ENCODE results near the gene SUPT16H.

The SUPT16H gene
- total RNA-seq, result 74.5 to 119 (median 95.1) reads per million in 3 donors

DNA sequence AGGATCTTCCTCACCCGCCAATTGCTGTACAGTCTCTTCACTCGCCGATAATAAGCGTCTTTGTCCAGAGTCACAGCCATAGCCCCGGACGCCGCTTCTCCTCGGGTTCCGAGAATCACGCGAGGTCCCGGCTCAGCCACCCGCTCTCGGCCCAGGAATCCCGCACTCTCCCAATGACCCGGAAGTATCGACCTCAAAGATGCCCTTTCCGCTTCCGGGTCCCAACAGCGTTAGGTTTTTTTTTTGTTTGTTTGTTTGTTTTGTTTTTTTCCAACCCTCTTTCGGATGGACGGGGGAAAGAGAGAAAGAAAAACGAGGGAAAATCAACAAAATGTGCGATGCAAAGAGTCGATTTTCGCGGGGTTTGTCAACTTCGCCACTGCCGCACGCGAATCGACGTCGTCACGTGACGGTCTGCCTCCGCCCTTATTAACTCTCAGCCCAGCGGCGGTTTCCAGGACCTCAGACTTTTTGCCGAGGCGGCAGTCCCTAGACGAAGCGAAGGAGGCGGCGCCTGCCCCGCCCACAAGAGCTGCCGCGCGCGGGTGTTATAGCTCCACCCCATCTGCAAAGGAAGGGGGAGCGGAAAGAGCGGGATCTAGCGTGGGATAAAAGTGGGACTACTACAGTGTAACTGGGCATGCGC lies at the start of gene SUPT16H:
Gene SUPT16H, minus strand, starts transcription at position 172 of the 646 bp plus-strand sequence. Its CDS starts 92 bp downstream, at position 80.
- Histone ChIP-seq H3K27me3 (replicated peaks; ENCODE audit: control insufficient read depth, insufficient read depth, low read length, poor library complexity, severe bottlenecking) (no peaks in the 10 kb centered on the region), H3K36me3 (ENCODE audit: control insufficient read depth, insufficient read depth, low read length) (peaks cover 6% of the 10 kb centered on the region), H3K9me3 (ENCODE audit: control insufficient read depth, low read length) (no peaks in the 10 kb centered on the region), H3K4me3 (ENCODE audit: insufficient read depth, low read depth, low read length, poor library complexity, severe bottlenecking) (peak within 1 kb of the TSS; percentile 79), H3K27ac (ENCODE audit: insufficient read depth, low read length, poor library complexity, severe bottlenecking) (peak within 1 kb of the TSS; percentile 88), H3K4me1 (ENCODE audit: control insufficient read depth, insufficient read depth, low read length, poor library complexity, severe bottlenecking) (peaks cover 9% of the 10 kb centered on the region)
- peak; percentile 87 to 94 (median 91) for DNase-seq

DNA sequence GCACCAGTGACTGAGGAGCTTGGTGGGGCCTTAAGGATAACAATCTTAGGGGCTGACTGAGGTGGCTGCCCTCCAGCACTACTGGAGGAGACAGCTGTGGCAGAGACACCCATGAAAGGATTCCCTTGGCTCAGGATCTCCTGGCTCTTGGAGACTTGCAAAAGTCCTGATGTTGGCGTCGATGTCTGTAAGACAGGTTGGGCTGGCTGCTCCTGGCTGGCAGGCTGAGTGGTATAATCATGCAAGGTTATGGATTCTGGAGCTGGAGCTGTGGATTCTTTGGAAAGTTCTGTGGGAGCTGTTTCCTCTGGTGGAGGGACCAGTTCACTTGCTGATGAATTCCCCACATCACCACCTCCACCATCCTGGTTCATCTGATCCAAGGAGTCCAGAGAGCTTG lies 47.3 kb upstream of the SUPT16H start:
- H3K9me3 ChIP-seq (ENCODE audit: control insufficient read depth, low read length), result no peaks in the 10 kb centered on the region
- H3K36me3 ChIP-seq (ENCODE audit: control insufficient read depth, insufficient read depth, low read length), result peaks cover 56% of the 10 kb centered on the region
- no peak overlapping the region for H3K4me3 ChIP-seq (ENCODE audit: insufficient read depth, low read depth, low read length, poor library complexity, severe bottlenecking)
- DNase-seq, result no peak
- peaks cover 9% of the 10 kb centered on the region for H3K4me1 ChIP-seq (ENCODE audit: control insufficient read depth, insufficient read depth, low read length, poor library complexity, severe bottlenecking)
- no peaks in the 10 kb centered on the region for H3K27me3 ChIP-seq (replicated peaks; ENCODE audit: control insufficient read depth, insufficient read depth, low read length, poor library complexity, severe bottlenecking)
- no peak overlapping the region for H3K27ac ChIP-seq (ENCODE audit: insufficient read depth, low read length, poor library complexity, severe bottlenecking)

DNA sequence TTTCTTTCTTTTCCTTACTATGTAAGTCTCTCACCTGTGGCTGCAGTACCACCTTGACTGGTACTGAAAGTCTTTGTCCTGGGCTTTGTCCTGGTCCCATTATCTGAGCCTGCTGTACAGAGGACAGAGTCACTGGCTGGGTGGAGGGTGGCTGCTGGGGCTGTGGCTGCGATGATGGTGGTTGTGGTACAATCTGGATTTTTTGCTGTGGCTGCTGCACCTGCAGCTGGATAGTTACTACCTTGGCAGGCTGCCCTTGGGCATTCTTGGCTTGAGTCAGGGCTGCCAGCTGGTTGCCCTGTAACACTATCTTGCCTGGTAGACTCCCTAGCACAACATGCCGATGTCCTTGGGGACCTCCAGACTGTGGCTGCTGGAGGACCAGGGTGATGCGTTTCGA lies 45.1 kb upstream of the SUPT16H start:
- H3K27ac ChIP-seq (ENCODE audit: insufficient read depth, low read length, poor library complexity, severe bottlenecking), result no peak overlapping the region
- H3K36me3 ChIP-seq (ENCODE audit: control insufficient read depth, insufficient read depth, low read length), result peaks cover 69% of the 10 kb centered on the region
- H3K4me1 ChIP-seq (ENCODE audit: control insufficient read depth, insufficient read depth, low read length, poor library complexity, severe bottlenecking), result no peaks in the 10 kb centered on the region
- no peak overlapping the region for H3K4me3 ChIP-seq (ENCODE audit: insufficient read depth, low read depth, low read length, poor library complexity, severe bottlenecking)
- no peaks in the 10 kb centered on the region for H3K9me3 ChIP-seq (ENCODE audit: control insufficient read depth, low read length)
- DNase-seq, result no peak
- no peaks in the 10 kb centered on the region for H3K27me3 ChIP-seq (replicated peaks; ENCODE audit: control insufficient read depth, insufficient read depth, low read length, poor library complexity, severe bottlenecking)

DNA sequence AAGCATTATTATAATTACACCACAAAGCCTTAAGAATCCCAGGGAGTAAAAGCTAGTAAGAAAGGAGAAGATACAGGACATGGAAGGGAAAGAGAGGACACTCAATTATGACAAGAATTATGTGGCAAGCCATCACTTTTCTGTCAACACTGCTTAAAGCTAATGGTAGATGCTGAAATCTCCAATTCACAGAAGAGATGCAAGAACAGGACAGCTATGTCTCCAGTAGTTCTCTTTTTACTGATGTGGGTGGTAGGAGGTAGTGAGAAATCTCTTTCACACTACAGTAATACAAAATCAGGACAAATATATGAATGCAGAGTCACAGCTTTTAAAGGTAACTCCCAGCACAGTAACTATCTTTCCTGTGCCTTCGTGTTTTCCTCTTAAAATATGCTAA lies 42.9 kb upstream of the SUPT16H start:
- Histone ChIP-seq H3K4me1 (ENCODE audit: control insufficient read depth, insufficient read depth, low read length, poor library complexity, severe bottlenecking) (no peaks in the 10 kb centered on the region), H3K4me3 (ENCODE audit: insufficient read depth, low read depth, low read length, poor library complexity, severe bottlenecking) (no peak overlapping the region), H3K27ac (ENCODE audit: insufficient read depth, low read length, poor library complexity, severe bottlenecking) (no peak overlapping the region), H3K27me3 (replicated peaks; ENCODE audit: control insufficient read depth, insufficient read depth, low read length, poor library complexity, severe bottlenecking) (no peaks in the 10 kb centered on the region), H3K9me3 (ENCODE audit: control insufficient read depth, low read length) (no peaks in the 10 kb centered on the region), H3K36me3 (ENCODE audit: control insufficient read depth, insufficient read depth, low read length) (peaks cover 82% of the 10 kb centered on the region)
- no peak for DNase-seq

DNA sequence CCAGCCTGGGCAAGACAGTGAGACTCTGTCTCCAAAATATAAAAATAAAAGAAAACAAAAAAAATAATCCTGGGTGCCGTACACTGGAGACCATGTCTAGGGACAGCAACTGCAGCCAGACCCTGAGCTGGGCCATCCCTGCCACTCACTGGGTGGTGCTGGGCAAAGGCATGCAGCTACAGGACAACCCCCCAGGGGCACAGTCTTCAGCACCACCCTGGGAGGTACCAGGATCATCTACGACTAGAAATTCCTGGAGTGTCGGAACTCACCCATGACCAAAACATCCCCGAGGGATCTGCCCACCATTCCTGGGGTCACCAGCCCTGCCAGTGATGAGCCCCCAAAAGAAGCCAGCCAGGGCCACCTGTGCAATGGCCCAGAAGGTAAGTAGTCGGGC lies 35.7 kb upstream of the SUPT16H start:
- Histone ChIP-seq H3K9me3 (ENCODE audit: control insufficient read depth, low read length) (no peaks in the 10 kb centered on the region), H3K27ac (ENCODE audit: insufficient read depth, low read length, poor library complexity, severe bottlenecking) (no peak overlapping the region), H3K27me3 (replicated peaks; ENCODE audit: control insufficient read depth, insufficient read depth, low read length, poor library complexity, severe bottlenecking) (no peaks in the 10 kb centered on the region), H3K4me1 (ENCODE audit: control insufficient read depth, insufficient read depth, low read length, poor library complexity, severe bottlenecking) (no peaks in the 10 kb centered on the region), H3K36me3 (ENCODE audit: control insufficient read depth, insufficient read depth, low read length) (peaks cover 63% of the 10 kb centered on the region), H3K4me3 (ENCODE audit: insufficient read depth, low read depth, low read length, poor library complexity, severe bottlenecking) (no peak overlapping the region)
- no peak for DNase-seq

DNA sequence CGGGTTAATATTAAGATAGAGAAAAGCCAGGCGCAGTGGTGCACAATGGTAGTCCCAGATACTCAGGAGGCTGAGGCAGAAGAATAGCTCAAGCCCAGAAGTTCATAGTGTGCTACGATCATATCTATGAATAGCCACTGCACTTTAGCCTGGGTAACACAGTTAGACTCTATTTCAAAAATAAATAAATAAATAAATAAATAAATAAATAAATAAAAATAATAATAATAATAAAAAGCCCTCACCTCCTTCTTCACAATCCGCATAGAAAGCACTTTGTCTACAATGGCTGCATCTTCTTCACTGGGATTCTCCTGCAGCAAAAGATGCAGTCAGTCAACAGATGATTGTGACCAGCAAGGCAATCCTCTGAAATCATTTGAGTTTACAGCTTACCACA lies 31.5 kb upstream of the SUPT16H start:
- Histone ChIP-seq H3K4me1 (ENCODE audit: control insufficient read depth, insufficient read depth, low read length, poor library complexity, severe bottlenecking) (no peaks in the 10 kb centered on the region), H3K27me3 (replicated peaks; ENCODE audit: control insufficient read depth, insufficient read depth, low read length, poor library complexity, severe bottlenecking) (no peaks in the 10 kb centered on the region), H3K9me3 (ENCODE audit: control insufficient read depth, low read length) (no peaks in the 10 kb centered on the region), H3K27ac (ENCODE audit: insufficient read depth, low read length, poor library complexity, severe bottlenecking) (no peak overlapping the region), H3K4me3 (ENCODE audit: insufficient read depth, low read depth, low read length, poor library complexity, severe bottlenecking) (no peak overlapping the region), H3K36me3 (ENCODE audit: control insufficient read depth, insufficient read depth, low read length) (peaks cover 71% of the 10 kb centered on the region)
- no peak for DNase-seq

DNA sequence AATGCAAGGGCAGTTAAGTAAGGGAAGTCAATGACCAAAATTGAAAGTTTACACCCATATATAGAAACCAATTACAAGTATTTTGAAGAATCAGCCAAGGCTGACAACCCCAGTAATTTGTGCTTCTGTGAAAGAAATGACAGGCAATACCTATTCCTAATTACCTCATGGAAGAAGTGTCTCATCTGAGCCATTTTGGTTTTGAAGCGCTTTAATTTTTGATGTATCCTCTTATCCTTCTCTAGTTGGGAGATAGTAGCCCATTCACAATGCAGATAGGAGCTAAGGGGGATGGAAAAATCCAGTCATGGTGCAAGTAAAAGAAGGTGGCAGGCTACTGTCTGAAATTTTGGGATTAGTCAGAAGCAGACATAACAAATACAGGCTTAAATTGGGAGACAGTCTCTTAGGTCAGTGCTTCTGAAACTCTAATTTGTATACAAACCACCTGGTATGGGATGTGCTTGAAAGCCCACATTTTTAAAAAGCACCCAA lies 30.4 kb upstream of the SUPT16H start:
- H3K27ac ChIP-seq (ENCODE audit: insufficient read depth, low read length, poor library complexity, severe bottlenecking), result no peak overlapping the region
- no peaks in the 10 kb centered on the region for H3K4me1 ChIP-seq (ENCODE audit: control insufficient read depth, insufficient read depth, low read length, poor library complexity, severe bottlenecking)
- H3K9me3 ChIP-seq (ENCODE audit: control insufficient read depth, low read length), result no peaks in the 10 kb centered on the region
- no peak overlapping the region for H3K4me3 ChIP-seq (ENCODE audit: insufficient read depth, low read depth, low read length, poor library complexity, severe bottlenecking)
- H3K36me3 ChIP-seq (ENCODE audit: control insufficient read depth, insufficient read depth, low read length), result peaks cover 71% of the 10 kb centered on the region
- no peaks in the 10 kb centered on the region for H3K27me3 ChIP-seq (replicated peaks; ENCODE audit: control insufficient read depth, insufficient read depth, low read length, poor library complexity, severe bottlenecking)
- DNase-seq, result no peak

DNA sequence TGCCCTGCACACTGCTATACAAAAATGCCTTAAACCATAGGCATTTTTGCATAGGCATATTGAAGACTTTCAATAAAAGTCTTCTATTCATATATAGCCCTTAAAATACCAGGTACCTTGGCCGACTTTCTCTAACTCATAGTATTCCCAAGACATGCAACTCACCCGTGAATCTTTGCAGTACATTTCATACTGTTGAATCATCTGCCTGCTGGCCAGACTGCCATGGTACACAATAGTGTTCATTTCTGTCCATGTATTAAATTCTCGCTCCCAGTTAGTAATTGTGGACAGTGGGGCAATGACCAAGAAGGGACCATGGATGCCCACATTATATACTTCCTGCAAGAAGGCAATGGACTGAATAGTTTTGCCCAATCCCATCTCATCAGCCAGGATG lies 24.3 kb upstream of the SUPT16H start:
- peaks cover 92% of the 10 kb centered on the region for H3K36me3 ChIP-seq (ENCODE audit: control insufficient read depth, insufficient read depth, low read length)
- no peaks in the 10 kb centered on the region for H3K27me3 ChIP-seq (replicated peaks; ENCODE audit: control insufficient read depth, insufficient read depth, low read length, poor library complexity, severe bottlenecking)
- no peaks in the 10 kb centered on the region for H3K9me3 ChIP-seq (ENCODE audit: control insufficient read depth, low read length)
- no peak overlapping the region for H3K4me3 ChIP-seq (ENCODE audit: insufficient read depth, low read depth, low read length, poor library complexity, severe bottlenecking)
- DNase-seq, result no peak
- H3K4me1 ChIP-seq (ENCODE audit: control insufficient read depth, insufficient read depth, low read length, poor library complexity, severe bottlenecking), result no peaks in the 10 kb centered on the region
- no peak overlapping the region for H3K27ac ChIP-seq (ENCODE audit: insufficient read depth, low read length, poor library complexity, severe bottlenecking)

DNA sequence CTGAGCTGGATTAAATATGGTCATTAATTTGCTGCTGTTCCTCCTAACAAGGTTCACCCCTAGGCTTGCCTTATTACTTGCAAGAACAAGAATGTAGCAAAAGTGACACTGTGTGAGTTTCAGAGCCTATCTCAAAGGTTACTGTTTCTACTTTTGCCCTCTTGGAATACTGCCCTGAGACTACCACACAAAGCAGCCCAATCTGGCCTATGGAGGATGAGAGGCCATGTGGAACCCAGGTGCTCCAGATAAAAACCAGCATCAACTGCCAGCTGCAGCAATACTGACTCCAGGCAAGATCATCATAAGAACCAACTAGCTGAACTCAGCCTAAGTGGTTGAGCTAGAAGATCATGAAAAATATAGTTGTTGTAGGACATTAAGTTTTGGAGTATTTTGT lies 22.4 kb upstream of the SUPT16H start:
- no peaks in the 10 kb centered on the region for H3K9me3 ChIP-seq (ENCODE audit: control insufficient read depth, low read length)
- H3K36me3 ChIP-seq (ENCODE audit: control insufficient read depth, insufficient read depth, low read length), result peaks cover 93% of the 10 kb centered on the region
- H3K27ac ChIP-seq (ENCODE audit: insufficient read depth, low read length, poor library complexity, severe bottlenecking), result no peak overlapping the region

DNA sequence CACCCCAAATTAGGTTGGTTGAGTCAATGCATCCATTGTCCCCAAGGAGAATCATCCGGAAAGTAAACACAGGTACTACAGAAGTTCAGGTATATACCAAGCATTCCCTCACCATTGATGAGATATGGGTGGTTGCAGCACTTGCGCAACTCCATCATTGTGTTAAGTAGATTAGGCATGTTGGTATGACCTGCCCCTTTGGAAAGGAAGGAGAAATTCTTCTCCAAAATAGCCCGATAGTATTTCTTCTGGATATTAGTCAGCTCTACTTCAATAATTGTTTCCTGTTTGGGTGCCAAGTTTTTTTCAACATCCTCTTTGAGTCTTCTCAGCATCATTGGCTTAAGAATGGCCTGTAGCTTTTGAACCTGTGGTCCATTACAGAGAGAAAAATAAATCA lies 21.3 kb upstream of the SUPT16H start:
- Histone ChIP-seq H3K9me3 (ENCODE audit: control insufficient read depth, low read length) (no peaks in the 10 kb centered on the region), H3K4me1 (ENCODE audit: control insufficient read depth, insufficient read depth, low read length, poor library complexity, severe bottlenecking) (no peaks in the 10 kb centered on the region), H3K27ac (ENCODE audit: insufficient read depth, low read length, poor library complexity, severe bottlenecking) (no peak overlapping the region), H3K4me3 (ENCODE audit: insufficient read depth, low read depth, low read length, poor library complexity, severe bottlenecking) (no peak overlapping the region), H3K36me3 (ENCODE audit: control insufficient read depth, insufficient read depth, low read length) (peaks cover 93% of the 10 kb centered on the region), H3K27me3 (replicated peaks; ENCODE audit: control insufficient read depth, insufficient read depth, low read length, poor library complexity, severe bottlenecking) (no peaks in the 10 kb centered on the region)
- DNase-seq, result no peak

More for the DNA sequence above, 22.4 kb upstream of the SUPT16H start:
- H3K4me1 ChIP-seq (ENCODE audit: control insufficient read depth, insufficient read depth, low read length, poor library complexity, severe bottlenecking), result no peaks in the 10 kb centered on the region
- no peak for DNase-seq
- H3K27me3 ChIP-seq (replicated peaks; ENCODE audit: control insufficient read depth, insufficient read depth, low read length, poor library complexity, severe bottlenecking), result no peaks in the 10 kb centered on the region
- H3K4me3 ChIP-seq (ENCODE audit: insufficient read depth, low read depth, low read length, poor library complexity, severe bottlenecking), result no peak overlapping the region

All from effector memory CD4-positive, alpha-beta T cell (primary cell).